Keratinocyte (primary cell): Measurements from ENCODE around the gene RNF151.

Experiments used
- CTCF ChIP-seq, 3 experiments: IDR thresholded peaks in 1 of 3; conservative IDR thresholded peaks in 1 of 3; optimal IDR thresholded peaks in 1 of 3; 2 replicates in 2 of 3; 3 replicates in 1 of 3; pipeline versions ENCODE3 to v1.5.1; 2011; ENCODE audit warnings: low read length in 3 of 3, mild to moderate bottlenecking in 3 of 3, moderate library complexity in 2 of 3, control low read depth in 1 of 3, inconsistent platforms in 1 of 3; ENCODE audit not compliant: insufficient read depth in 2 of 3; ENCODE audit errors: extremely low read depth in 1 of 3
- EZH2 ChIP-seq: IDR thresholded peaks from one replicate; pipeline ENCODE4 v1.6.1; 2012; ENCODE audit warnings: inconsistent platforms, mild to moderate bottlenecking, low read length, moderate library complexity

DNA sequence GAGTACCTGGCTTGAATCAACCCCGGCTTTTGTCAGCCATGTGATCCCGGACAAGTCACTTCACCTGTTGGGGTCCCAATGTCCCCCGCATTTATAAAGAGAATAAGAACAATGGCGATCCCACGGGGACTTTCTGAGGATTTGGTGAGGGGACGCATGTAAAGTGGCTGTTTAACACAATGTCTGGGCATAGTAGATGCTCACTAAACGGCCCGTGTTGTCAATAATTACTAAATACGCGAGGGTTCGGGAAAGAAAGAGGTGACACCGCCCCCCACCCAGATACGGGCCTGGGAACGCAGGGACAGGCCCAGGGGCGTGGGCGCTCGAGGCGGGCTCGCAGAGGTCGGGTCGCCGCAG lies 24.9 kb downstream of the RNF151 start:
- TF ChIP-seq CTCF (optimal IDR thresholded peaks at IDR 0.05 in 1 of 3, IDR thresholded peaks at IDR 0.05 in 1 of 3, conservative IDR thresholded peaks at IDR 0.05 in 1 of 3; ENCODE audit: extremely low read depth in 1 of 3, insufficient read depth in 2 of 3, low read length in 3 of 3): no peak
- no peak for TF ChIP-seq EZH2
